Subcutaneous preadipocyte (primary cell): ENCODE results near the gene PYM1. TPM values are rescaled to one million over a fixed set of nuclear protein-coding genes. Genes with fewer than 3 reads are reported as not detected.

ENCODE experiments used
- total RNA-seq: library from RNA; depleted of rRNA; stranded (reverse); fragments of >200 nt; gene quantifications from 2 replicates; pipeline ENCODE4 v1.2.3, GENCODE V29; 2012

Gene PYM1
- total RNA-seq = 36.4 TPM in 2 replicates

DNA sequence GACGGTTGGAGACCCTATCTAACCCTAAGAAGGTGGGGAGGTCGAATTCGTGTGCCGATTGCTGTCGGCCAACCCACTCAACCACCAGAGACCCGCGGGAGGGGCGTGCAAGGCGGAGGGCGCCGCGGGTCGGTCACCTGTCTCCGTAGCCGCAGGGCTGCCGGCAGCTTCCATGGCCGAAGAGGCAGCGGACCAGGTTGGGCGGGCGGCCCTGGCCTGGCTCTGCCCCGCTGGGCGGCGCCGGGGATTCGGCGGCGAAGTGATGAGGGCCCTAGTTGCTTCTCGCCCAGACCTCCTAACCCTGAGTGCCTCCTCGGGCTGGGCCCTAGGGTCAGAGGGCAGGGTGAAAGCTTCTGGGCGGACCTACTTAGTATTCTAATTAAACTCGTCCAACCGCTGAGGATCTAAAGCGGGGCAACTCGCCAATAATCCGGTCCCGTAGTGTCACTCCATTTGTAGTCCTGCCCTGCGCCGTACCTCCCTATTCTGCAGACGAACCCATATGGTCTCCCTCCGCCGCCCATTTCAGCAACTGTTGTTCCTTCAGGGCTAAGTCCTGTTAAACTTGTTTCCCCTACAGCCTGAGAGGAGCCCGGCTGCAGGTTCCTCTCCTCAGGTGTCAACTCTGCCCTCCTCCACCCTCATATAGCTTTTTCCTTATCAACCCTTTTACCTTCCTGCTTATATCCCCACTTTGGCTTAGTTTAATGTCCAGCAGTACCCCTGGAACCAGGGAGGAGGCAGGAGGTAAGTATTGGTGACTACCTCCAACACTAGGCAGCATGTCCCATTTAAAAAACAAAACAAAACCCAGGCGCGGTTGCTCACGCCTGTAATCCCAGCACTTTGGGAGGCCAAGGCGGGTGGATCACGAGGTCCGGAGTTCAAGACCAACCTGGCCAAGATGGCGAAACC, at the start of gene PYM1:
Gene PYM1, minus strand, starts transcription at position 307 of the 915 bp plus-strand sequence. Its CDS starts 133 bp downstream, at position 174.

GRCh38 chr12:55973599-55974307, 46.1 kb upstream of the PYM1 start, which contains the start of gene RAB5B:
Gene RAB5B, plus strand, starts transcription at chr12:55974078. Its CDS starts 12,883 bp downstream, at chr12:55986961.

GRCh38 chr12:55966408-55967281, 39.0 kb upstream of the PYM1 start, which contains the start of gene CDK2:
Gene CDK2, plus strand, starts transcription at chr12:55966830. Its CDS starts 179 bp downstream, at chr12:55967009.

GRCh38 chr12:55965941-55966407, 38.3 kb upstream of the PYM1 start, which contains the start of gene PMEL:
Gene PMEL, minus strand, starts transcription at chr12:55966042. Its CDS starts 31 bp downstream, at chr12:55966011.

DNA sequence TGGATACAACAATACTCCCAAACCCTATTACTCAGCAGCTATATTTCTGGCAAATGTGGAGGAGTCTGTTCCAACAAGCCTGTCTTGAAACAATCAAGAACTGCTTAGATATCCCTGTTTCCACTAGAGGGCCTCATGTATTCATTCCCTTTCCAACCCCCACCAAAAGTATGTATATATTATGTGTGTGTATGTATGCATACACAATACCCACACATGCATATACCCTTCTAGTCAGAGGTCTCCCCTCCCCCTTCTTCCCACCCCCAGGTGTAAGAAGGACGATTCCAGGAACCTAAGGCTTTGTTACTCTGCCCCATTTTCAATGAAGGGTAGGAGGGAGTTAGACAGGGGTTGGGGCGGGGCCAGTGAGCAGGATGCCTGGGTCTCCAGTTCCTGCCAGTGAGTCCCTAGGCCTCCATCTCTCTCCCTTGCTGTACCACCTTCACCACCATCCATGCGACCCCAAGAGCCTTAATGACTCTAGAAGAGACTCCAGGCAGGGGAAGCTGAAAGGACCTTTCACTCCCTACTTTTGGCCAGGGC, 3.1 kb upstream of the PYM1 start, which contains the start of gene DGKA:
Gene DGKA, plus strand, starts transcription at position 392 of the 546 bp plus-strand sequence. CDS start 5,342 bp downstream, outside the sequence.

Other genes with a start within 250 kb of the PYM1 start
- 15.2 and 18.7 TPM in 2 replicates for gene ITGA7, start 220.0 kb downstream of the PYM1 start, total RNA-seq
- 33.8 and 54.0 TPM in 2 replicates for gene BLOC1S1, start 211.8 kb downstream of the PYM1 start, total RNA-seq
- 59.2 and 70.6 TPM in 2 replicates for gene RDH5, start 207.5 kb downstream of the PYM1 start, total RNA-seq
- 1,437 and 2,220 TPM in 2 replicates for gene CD63, start 198.9 kb downstream of the PYM1 start, total RNA-seq
- 4.0 and 7.0 TPM in 2 replicates for gene GDF11, start 184.8 kb downstream of the PYM1 start, total RNA-seq
- gene SARNP, start 110.2 kb downstream of the PYM1 start, total RNA-seq = 65.5 and 79.0 TPM in 2 replicates
- gene ORMDL2, start 109.9 kb downstream of the PYM1 start, total RNA-seq = 14.3 and 15.6 TPM in 2 replicates
- 32.3 and 42.4 TPM in 2 replicates for gene DNAJC14, start 98.3 kb downstream of the PYM1 start, total RNA-seq
- gene MMP19, start 85.0 kb downstream of the PYM1 start, total RNA-seq = 9.2 and 9.9 TPM in 2 replicates
- 39.3 and 42.8 TPM in 2 replicates for gene DGKA, start 3.3 kb upstream of the PYM1 start, total RNA-seq
- gene PMEL, start 38.1 kb upstream of the PYM1 start, total RNA-seq = 0.78 and 1.5 TPM in 2 replicates
- 19.1 and 45.5 TPM in 2 replicates for gene CDK2, start 38.9 kb upstream of the PYM1 start, total RNA-seq
- 51.1 and 62.6 TPM in 2 replicates for gene RAB5B, start 46.2 kb upstream of the PYM1 start, total RNA-seq
- gene SUOX, start 69.4 kb upstream of the PYM1 start, total RNA-seq = 8.5 and 13.3 TPM in 2 replicates
- 0.37 and 1.2 TPM in 2 replicates for gene IKZF4, start 93.1 kb upstream of the PYM1 start, total RNA-seq
- gene RPS26, start 114.0 kb upstream of the PYM1 start, total RNA-seq = 188 and 387 TPM in 2 replicates
- under 0.01 TPM in 2 replicates for gene ERBB3, start 152.3 kb upstream of the PYM1 start, total RNA-seq
- gene PA2G4, start 176.7 kb upstream of the PYM1 start, total RNA-seq = 213 and 255 TPM in 2 replicates
- gene RPL41, start 188.7 kb upstream of the PYM1 start, total RNA-seq = 1,499 and 3,572 TPM in 2 replicates
- 6.6 and 8.2 TPM in 2 replicates for gene ZC3H10, start 190.4 kb upstream of the PYM1 start, total RNA-seq
- 159 and 170 TPM in 2 replicates for gene ESYT1, start 200.4 kb upstream of the PYM1 start, total RNA-seq
- gene MYL6B, start 224.7 kb upstream of the PYM1 start, total RNA-seq = 38.5 and 41.5 TPM in 2 replicates
- 682 and 1,116 TPM in 2 replicates for gene MYL6, start 230.5 kb upstream of the PYM1 start, total RNA-seq